ENCODE results near the gene TMEM135. TPM values are rescaled to one million over a fixed set of nuclear protein-coding genes. Genes with fewer than 3 reads are reported as not detected.
A peak's percentile ranks its signal among the peaks of the same experiment; 100 is the strongest.

TMEM135 gene
- total RNA-seq, 1 donor from 2014 or later: 20.6 TPM

DNA sequence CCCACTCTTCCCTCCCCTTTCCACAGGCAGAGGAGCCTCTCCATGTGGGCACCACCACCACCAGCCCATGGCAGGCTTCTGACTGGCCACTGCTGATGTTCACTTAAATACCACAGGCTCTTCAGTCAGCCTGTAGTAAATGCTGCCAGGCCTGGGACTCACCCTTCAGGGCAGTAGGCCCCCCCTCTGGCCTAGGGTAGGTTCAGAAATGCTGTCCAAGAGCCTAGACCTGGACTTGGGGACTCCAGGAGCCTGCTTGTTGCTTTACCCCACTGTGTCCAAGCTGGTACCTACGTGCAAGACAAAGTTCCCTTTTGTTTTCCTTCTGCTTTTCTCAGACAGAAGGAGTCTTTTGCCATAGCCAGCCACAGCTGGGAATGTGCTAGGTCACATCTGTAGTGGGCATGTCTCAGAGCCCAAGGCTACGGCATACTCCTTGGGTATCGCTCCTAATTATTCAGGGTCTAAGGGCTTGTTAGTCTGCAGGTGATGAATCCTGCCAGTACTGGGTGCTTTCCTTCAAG, 38.6 kb downstream of the TMEM135 start:
- Mint-ChIP-seq H3K27ac (ENCODE audit: unreplicated experiment) (no peak overlapping the region), H3K27me3 (ENCODE audit: low read depth, unreplicated experiment) (no peaks in the 10 kb centered on the region), H3K36me3 (ENCODE audit: low read depth, unreplicated experiment) (peaks cover 5% of the 10 kb centered on the region), H3K9me3 (ENCODE audit: unreplicated experiment) (no peaks in the 10 kb centered on the region), H3K4me3 (ENCODE audit: unreplicated experiment) (no peak overlapping the region), H3K4me1 (ENCODE audit: low read depth, unreplicated experiment) (no peaks in the 10 kb centered on the region)
- no peaks in the 10 kb centered on the region for H3K9me3 ChIP-seq (ENCODE audit: insufficient read depth, low read depth, low read length)
- no peaks in the 10 kb centered on the region for H4K20me1 ChIP-seq (ENCODE audit: insufficient read depth, low read length)
- H3K36me3 ChIP-seq (ENCODE audit: insufficient read depth, low read length): peaks cover 8% of the 10 kb centered on the region
- no peak overlapping the region for H3K9ac ChIP-seq (ENCODE audit: low read length)
- no peaks in the 10 kb centered on the region for H3K79me2 ChIP-seq (ENCODE audit: insufficient read depth, low read length)
- no peak overlapping the region for H3K4me2 ChIP-seq (ENCODE audit: low read length)
- no peaks in the 10 kb centered on the region for H3K27me3 ChIP-seq (ENCODE audit: insufficient read depth, low read length)
- H3K4me3 ChIP-seq (ENCODE audit: insufficient read depth, low read depth, low read length): no peak overlapping the region
- H3K27ac ChIP-seq (ENCODE audit: low read depth, low read length): no peak overlapping the region
- FAIRE-seq: no peak
- no peaks in the 10 kb centered on the region for H3K4me1 ChIP-seq (ENCODE audit: insufficient read depth, low read length)
- TF ChIP-seq, protein P1, sequence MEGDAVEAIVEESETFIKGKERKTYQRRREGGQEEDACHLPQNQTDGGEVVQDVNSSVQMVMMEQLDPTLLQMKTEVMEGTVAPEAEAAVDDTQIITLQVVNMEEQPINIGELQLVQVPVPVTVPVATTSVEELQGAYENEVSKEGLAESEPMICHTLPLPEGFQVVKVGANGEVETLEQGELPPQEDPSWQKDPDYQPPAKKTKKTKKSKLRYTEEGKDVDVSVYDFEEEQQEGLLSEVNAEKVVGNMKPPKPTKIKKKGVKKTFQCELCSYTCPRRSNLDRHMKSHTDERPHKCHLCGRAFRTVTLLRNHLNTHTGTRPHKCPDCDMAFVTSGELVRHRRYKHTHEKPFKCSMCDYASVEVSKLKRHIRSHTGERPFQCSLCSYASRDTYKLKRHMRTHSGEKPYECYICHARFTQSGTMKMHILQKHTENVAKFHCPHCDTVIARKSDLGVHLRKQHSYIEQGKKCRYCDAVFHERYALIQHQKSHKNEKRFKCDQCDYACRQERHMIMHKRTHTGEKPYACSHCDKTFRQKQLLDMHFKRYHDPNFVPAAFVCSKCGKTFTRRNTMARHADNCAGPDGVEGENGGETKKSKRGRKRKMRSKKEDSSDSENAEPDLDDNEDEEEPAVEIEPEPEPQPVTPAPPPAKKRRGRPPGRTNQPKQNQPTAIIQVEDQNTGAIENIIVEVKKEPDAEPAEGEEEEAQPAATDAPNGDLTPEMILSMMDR (IDR thresholded peaks at IDR 0.05; ENCODE audit: insufficient read depth, low read depth, low read length): no peak
- TF ChIP-seq EZH2 (IDR thresholded peaks at IDR 0.05; ENCODE audit: insufficient read depth, low read length): no peak
- no peak overlapping the region for H2AFZ ChIP-seq (ENCODE audit: low read depth, low read length)
- no peak for DNase-seq (ENCODE audit: low read depth)

GRCh38 chr11:87076874-87077429, 39.2 kb downstream of the TMEM135 start:
- H2AFZ ChIP-seq (ENCODE audit: low read depth, low read length): no peak overlapping the region
- no peak overlapping the region for H3K4me2 ChIP-seq (ENCODE audit: low read length)
- Mint-ChIP-seq H3K27ac (ENCODE audit: unreplicated experiment) (no peak overlapping the region), H3K27me3 (ENCODE audit: low read depth, unreplicated experiment) (no peaks in the 10 kb centered on the region), H3K4me3 (ENCODE audit: unreplicated experiment) (no peak overlapping the region), H3K4me1 (ENCODE audit: low read depth, unreplicated experiment) (no peaks in the 10 kb centered on the region), H3K9me3 (ENCODE audit: unreplicated experiment) (no peaks in the 10 kb centered on the region), H3K36me3 (ENCODE audit: low read depth, unreplicated experiment) (peaks cover 5% of the 10 kb centered on the region)
- no peaks in the 10 kb centered on the region for H3K79me2 ChIP-seq (ENCODE audit: insufficient read depth, low read length)
- no peak overlapping the region for H3K27ac ChIP-seq (ENCODE audit: low read depth, low read length)
- TF ChIP-seq EZH2 (IDR thresholded peaks at IDR 0.05; ENCODE audit: insufficient read depth, low read length): no peak
- TF ChIP-seq, protein P1 (IDR thresholded peaks at IDR 0.05; ENCODE audit: insufficient read depth, low read depth, low read length): no peak
- no peaks in the 10 kb centered on the region for H3K4me1 ChIP-seq (ENCODE audit: insufficient read depth, low read length)
- H3K27me3 ChIP-seq (ENCODE audit: insufficient read depth, low read length): no peaks in the 10 kb centered on the region
- no peak overlapping the region for H3K9ac ChIP-seq (ENCODE audit: low read length)
- no peaks in the 10 kb centered on the region for H3K9me3 ChIP-seq (ENCODE audit: insufficient read depth, low read depth, low read length)
- H4K20me1 ChIP-seq (ENCODE audit: insufficient read depth, low read length): no peaks in the 10 kb centered on the region
- H3K36me3 ChIP-seq (ENCODE audit: insufficient read depth, low read length): peaks cover 8% of the 10 kb centered on the region
- FAIRE-seq (no peak), DNase-seq (ENCODE audit: low read depth) (no peak)
- H3K4me3 ChIP-seq (ENCODE audit: insufficient read depth, low read depth, low read length): no peak overlapping the region

- Histone ChIP-seq H3K4me2 (ENCODE audit: low read length) (no peak overlapping the region), H3K79me2 (ENCODE audit: insufficient read depth, low read length) (no peaks in the 10 kb centered on the region), H3K9me3 (ENCODE audit: insufficient read depth, low read depth, low read length) (no peaks in the 10 kb centered on the region), H2AFZ (ENCODE audit: low read depth, low read length) (no peak overlapping the region), H3K27ac (ENCODE audit: low read depth, low read length) (no peak overlapping the region), H3K4me1 (ENCODE audit: insufficient read depth, low read length) (no peaks in the 10 kb centered on the region), H3K9ac (ENCODE audit: low read length) (no peak overlapping the region), H3K27me3 (ENCODE audit: insufficient read depth, low read length) (no peaks in the 10 kb centered on the region), H4K20me1 (ENCODE audit: insufficient read depth, low read length) (no peaks in the 10 kb centered on the region), H3K36me3 (ENCODE audit: insufficient read depth, low read length) (peaks cover 2% of the 10 kb centered on the region), H3K4me3 (ENCODE audit: insufficient read depth, low read depth, low read length) (no peak overlapping the region)
- Mint-ChIP-seq H3K27me3 (ENCODE audit: low read depth, unreplicated experiment) (no peaks in the 10 kb centered on the region), H3K4me1 (ENCODE audit: low read depth, unreplicated experiment) (peaks cover 7% of the 10 kb centered on the region), H3K36me3 (ENCODE audit: low read depth, unreplicated experiment) (peaks cover 8% of the 10 kb centered on the region), H3K27ac (ENCODE audit: unreplicated experiment) (no peak overlapping the region), H3K4me3 (ENCODE audit: unreplicated experiment) (no peak overlapping the region), H3K9me3 (ENCODE audit: unreplicated experiment) (no peaks in the 10 kb centered on the region)
- peak; percentile 13 for FAIRE-seq
- no peak for TF ChIP-seq EZH2 (IDR thresholded peaks at IDR 0.05; ENCODE audit: insufficient read depth, low read length)
- TF ChIP-seq, protein P1 (IDR thresholded peaks at IDR 0.05; ENCODE audit: insufficient read depth, low read depth, low read length): no peak
- no peak for DNase-seq (ENCODE audit: low read depth)
These were observed 43.6 kb downstream of the TMEM135 start for GRCh38 chr11:87081358-87081757.
